Breast epithelium (tissue), 3 donors: ENCODE results near the gene KAT2B.

ENCODE experiments used
- POLR2A ChIP-seq: fragments of 450-650 bp; IDR thresholded peaks from one replicate; pipeline ENCODE4 v1.6.1; 2016; ENCODE audit warnings: antibody characterized with exemption, mild to moderate bottlenecking, moderate library complexity
- POLR2AphosphoS5 ChIP-seq, 3 donors: sonication (generic); formaldehyde crosslinking; IDR thresholded peaks; one replicate each; pipeline ENCODE4 v1.6.1; 2017; ENCODE audit warnings: antibody characterized with exemption in 3 of 3
- TF ChIP-seq, protein P1 (sequence below), 3 donors: fragments of 450-650 bp; IDR thresholded peaks; one replicate each; pipeline ENCODE4 v1.5.1; 2016 to 2017; ENCODE audit warnings: antibody characterized with exemption in 3 of 3, mild to moderate bottlenecking in 3 of 3, moderate library complexity in 3 of 3

DNA sequence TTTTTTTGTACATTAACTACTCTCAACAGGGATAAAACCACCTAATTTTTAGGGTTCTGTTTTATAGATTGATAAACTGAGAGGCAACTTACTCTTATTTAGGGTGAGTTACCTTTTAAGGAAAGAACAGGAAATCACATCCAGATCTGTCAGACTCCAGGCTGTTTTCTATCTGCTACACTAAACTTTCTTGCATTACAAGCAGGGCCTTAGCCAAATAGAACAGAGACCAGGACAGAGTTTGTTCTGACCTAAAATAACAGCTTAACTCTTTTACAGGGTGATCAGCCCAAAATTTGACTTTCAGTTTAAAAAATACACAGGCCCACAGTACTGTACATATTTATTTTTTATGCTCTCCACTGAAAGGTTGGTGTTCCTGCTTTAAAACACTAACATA is 107.1 kb downstream of the KAT2B start:
- TF ChIP-seq, protein P1, sequence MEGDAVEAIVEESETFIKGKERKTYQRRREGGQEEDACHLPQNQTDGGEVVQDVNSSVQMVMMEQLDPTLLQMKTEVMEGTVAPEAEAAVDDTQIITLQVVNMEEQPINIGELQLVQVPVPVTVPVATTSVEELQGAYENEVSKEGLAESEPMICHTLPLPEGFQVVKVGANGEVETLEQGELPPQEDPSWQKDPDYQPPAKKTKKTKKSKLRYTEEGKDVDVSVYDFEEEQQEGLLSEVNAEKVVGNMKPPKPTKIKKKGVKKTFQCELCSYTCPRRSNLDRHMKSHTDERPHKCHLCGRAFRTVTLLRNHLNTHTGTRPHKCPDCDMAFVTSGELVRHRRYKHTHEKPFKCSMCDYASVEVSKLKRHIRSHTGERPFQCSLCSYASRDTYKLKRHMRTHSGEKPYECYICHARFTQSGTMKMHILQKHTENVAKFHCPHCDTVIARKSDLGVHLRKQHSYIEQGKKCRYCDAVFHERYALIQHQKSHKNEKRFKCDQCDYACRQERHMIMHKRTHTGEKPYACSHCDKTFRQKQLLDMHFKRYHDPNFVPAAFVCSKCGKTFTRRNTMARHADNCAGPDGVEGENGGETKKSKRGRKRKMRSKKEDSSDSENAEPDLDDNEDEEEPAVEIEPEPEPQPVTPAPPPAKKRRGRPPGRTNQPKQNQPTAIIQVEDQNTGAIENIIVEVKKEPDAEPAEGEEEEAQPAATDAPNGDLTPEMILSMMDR (IDR thresholded peaks at IDR 0.05), result no peak
- TF ChIP-seq POLR2AphosphoS5 (IDR thresholded peaks at IDR 0.05) (no peak), POLR2A (no peak)
